Neural progenitor cell (in vitro differentiated cells): ENCODE measurements around the gene IWS1.

Experiments
- CTCF ChIP-seq: fragments of 200-600 bp; sonication (generic); IDR thresholded peaks from 2 replicates; pipeline ENCODE4 v1.5.1; 2017; ENCODE audit warnings: antibody characterized with exemption, mild to moderate bottlenecking
- EZH2phosphoT487 ChIP-seq: fragments of 200-600 bp; sonication (generic); IDR thresholded peaks from 2 replicates; pipeline ENCODE4 v1.6.1; 2017; ENCODE audit warnings: antibody characterized with exemption

- TF ChIP-seq CTCF (no peak), EZH2phosphoT487 (no peak)
Measured at GRCh38 chr2:127456960-127457359, 69.3 kb downstream of the IWS1 start.
